ENCODE data around the gene CHRNE. TPM values are rescaled to one million over a fixed set of nuclear protein-coding genes. Genes with fewer than 3 reads are reported as not detected.
"Not testable (repeated sequence)": the region's sequence is repeated elsewhere in the genome, so short reads cannot be mapped to it uniquely, and the experiment has no call there.

Gene CHRNE
- polyA plus RNA-seq, 12 donors = 1.1 to 5.9 (median 1.6) TPM; not detected in 1

GRCh38 chr17:4940555-4941318 lies 37.8 kb upstream of the CHRNE start:
- no peak for DNase-seq

- DNase-seq = peak; percentile 100
These were observed 37.1 kb upstream of the CHRNE start, which contains the start of the genes RNF167 and SLC25A11 for GRCh38 chr17:4939796-4940554. Gene RNF167 (plus strand): TSS chr17:4940268. CDS start chr17:4940910, 642 bp downstream. Gene SLC25A11 (minus strand): TSS chr17:4940046. CDS start chr17:4939910, 136 bp downstream.

GRCh38 chr17:4939546-4939795 lies 36.6 kb upstream of the CHRNE start:
- no peak for DNase-seq

GRCh38 chr17:4938688-4939545 lies 36.0 kb upstream of the CHRNE start:
- no peak for DNase-seq

- no peak for DNase-seq
These were observed 35.2 kb upstream of the CHRNE start for GRCh38 chr17:4938069-4938491.

GRCh38 chr17:4937553-4937952 lies 34.7 kb upstream of the CHRNE start:
- no peak for DNase-seq

GRCh38 chr17:4936436-4936835 lies 33.5 kb upstream of the CHRNE start:
- DNase-seq = no peak

- no peak for DNase-seq
These were observed 32.8 kb upstream of the CHRNE start for GRCh38 chr17:4935650-4936049.

- no peak for DNase-seq
These were observed 31.5 kb upstream of the CHRNE start for GRCh38 chr17:4934173-4934979.

GRCh38 chr17:4933646-4934045 lies 30.7 kb upstream of the CHRNE start:
- no peak for DNase-seq

GRCh38 chr17:4932756-4933155 lies 29.9 kb upstream of the CHRNE start:
- DNase-seq = no peak

GRCh38 chr17:4931963-4932362 lies 29.1 kb upstream of the CHRNE start, which contains the start of gene GP1BA:
Gene GP1BA (plus strand): TSS chr17:4932277. CDS start chr17:4932605, 328 bp downstream.
- no peak for DNase-seq

GRCh38 chr17:4928881-4929280 lies 26.0 kb upstream of the CHRNE start:
- no peak for DNase-seq

- DNase-seq = not testable (repeated sequence)
These were observed 23.9 kb upstream of the CHRNE start for GRCh38 chr17:4926577-4927335.

- DNase-seq = no peak
These were observed 18.4 kb upstream of the CHRNE start for GRCh38 chr17:4921320-4921719.

- no peak for DNase-seq
These were observed 17.6 kb upstream of the CHRNE start for GRCh38 chr17:4920351-4921048.

GRCh38 chr17:4919511-4920047 lies 16.7 kb upstream of the CHRNE start:
- no peak for DNase-seq

GRCh38 chr17:4914551-4914950 lies 11.7 kb upstream of the CHRNE start:
- DNase-seq = not testable (repeated sequence)

- no peak for DNase-seq
These were observed 11.1 kb upstream of the CHRNE start for GRCh38 chr17:4913994-4914393.
